ENCODE data around the gene CNEP1R1. TPM values are rescaled to one million over a fixed set of nuclear protein-coding genes. Genes with fewer than 3 reads are reported as not detected.
A peak's percentile ranks its signal among the peaks of the same experiment; 100 is the strongest.

CNEP1R1 gene
- total RNA-seq, 1 experiment from 2014 or later = 22.5 TPM

DNA sequence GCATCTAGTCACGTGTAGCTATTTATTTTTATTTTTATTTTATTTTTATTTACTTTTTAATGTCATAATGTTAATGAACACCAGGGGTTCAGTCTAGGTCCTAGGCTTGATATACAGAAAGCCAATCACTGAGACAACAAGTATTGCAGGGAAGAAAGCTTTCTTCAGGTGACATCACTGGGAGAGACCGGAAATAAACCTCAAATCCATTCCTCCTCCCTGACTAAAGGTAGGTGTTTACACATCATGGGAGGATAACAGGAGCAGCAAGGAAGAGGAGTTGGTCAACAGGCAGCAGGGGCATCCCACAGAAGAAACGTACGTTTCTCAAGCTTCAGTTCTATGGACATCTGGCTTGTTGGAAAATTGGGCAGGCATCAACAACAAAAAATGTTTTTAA, 31.2 kb downstream of the CNEP1R1 start:
- DNase-seq (ENCODE audit: low spot score) = no peak
- in situ Hi-C loops (cut with HindIII; ENCODE audit: low sequenced_read_pairs) = no loop called here

DNA sequence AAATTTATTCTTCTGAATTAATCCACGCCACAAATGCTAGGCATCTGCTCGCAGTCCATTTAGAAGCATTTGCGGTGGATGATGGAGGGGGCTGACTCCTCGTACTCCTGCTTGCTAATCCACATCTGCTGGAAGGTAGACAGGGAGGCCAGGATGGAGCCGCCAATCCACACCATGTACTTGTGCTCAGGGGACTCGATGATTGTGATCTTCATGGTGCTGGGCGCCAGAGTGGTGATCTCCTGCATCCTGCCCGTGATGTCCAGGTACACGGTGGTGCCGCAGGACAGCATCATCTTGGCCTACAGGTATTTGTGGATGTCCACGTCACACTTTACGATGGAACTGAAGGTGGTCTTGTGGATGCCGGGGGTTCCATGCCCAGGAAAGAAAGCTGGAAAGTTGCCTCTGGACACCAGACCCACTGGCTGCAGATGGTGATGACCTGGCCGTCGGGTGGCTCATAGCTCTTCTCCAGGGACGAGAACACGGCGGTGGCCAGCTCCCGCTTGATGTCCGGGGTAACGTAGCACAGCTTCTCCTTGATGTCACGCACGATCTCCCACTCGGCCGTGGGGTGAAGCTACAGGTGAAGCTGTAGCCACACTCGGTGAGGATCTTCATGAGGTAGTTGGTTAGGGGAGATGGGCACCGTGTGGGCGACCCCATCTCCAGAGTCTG, 33.2 kb downstream of the CNEP1R1 start:
- no peak for DNase-seq (ENCODE audit: low spot score)
- in situ Hi-C loops (cut with HindIII; ENCODE audit: low sequenced_read_pairs) = no loop called here

DNA sequence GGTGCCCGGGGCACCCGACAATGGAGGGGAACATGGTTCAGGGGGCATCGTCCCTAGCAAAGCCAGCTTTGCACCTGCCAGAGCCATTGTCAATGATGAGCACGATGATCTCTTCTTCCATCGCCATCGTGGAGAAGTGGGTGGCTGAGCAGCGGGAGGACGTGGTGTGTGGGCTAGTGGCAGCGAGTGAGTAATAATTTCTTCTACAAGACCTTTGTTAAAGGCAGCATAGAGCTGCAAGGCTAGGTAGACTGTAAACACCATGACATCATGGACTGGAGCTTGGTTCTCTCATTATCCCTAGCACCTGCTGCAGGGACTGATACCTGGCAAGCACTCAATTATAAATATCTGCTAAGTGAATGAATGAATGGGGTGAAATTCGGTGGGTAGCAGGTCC, 34.1 kb downstream of the CNEP1R1 start:
- in situ Hi-C loops (cut with HindIII; ENCODE audit: low sequenced_read_pairs) = no loop called here
- DNase-seq (ENCODE audit: low spot score) = no peak

GRCh38 chr16:50059669-50060068, 34.6 kb downstream of the CNEP1R1 start:
- in situ Hi-C loops (cut with HindIII; ENCODE audit: low sequenced_read_pairs) = no loop called here
- DNase-seq (ENCODE audit: low spot score) = no peak

GRCh38 chr16:50061326-50061725, 36.3 kb downstream of the CNEP1R1 start:
- DNase-seq (ENCODE audit: low spot score) = no peak
- in situ Hi-C loops (cut with HindIII; ENCODE audit: low sequenced_read_pairs) = no loop called here

GRCh38 chr16:50065241-50065623, 40.2 kb downstream of the CNEP1R1 start:
- in situ Hi-C loops (cut with HindIII; ENCODE audit: low sequenced_read_pairs) = no loop called here

GRCh38 chr16:50065624-50066481, 40.8 kb downstream of the CNEP1R1 start, which contains the start of gene HEATR3:
Gene HEATR3 (plus strand): TSS chr16:50065970. CDS start chr16:50066132, 162 bp downstream.
- in situ Hi-C loops (cut with HindIII; ENCODE audit: low sequenced_read_pairs) = no loop called here
- peak; percentile 91 for DNase-seq (ENCODE audit: low spot score)

More at GRCh38 chr16:50065241-50065623, 40.2 kb downstream of the CNEP1R1 start:
- no peak for DNase-seq (ENCODE audit: low spot score)

- DNase-seq (ENCODE audit: low spot score) = no peak
- in situ Hi-C loops (cut with HindIII; ENCODE audit: low sequenced_read_pairs) = no loop called here
Measured at GRCh38 chr16:50066482-50067289, 41.7 kb downstream of the CNEP1R1 start.

DNA sequence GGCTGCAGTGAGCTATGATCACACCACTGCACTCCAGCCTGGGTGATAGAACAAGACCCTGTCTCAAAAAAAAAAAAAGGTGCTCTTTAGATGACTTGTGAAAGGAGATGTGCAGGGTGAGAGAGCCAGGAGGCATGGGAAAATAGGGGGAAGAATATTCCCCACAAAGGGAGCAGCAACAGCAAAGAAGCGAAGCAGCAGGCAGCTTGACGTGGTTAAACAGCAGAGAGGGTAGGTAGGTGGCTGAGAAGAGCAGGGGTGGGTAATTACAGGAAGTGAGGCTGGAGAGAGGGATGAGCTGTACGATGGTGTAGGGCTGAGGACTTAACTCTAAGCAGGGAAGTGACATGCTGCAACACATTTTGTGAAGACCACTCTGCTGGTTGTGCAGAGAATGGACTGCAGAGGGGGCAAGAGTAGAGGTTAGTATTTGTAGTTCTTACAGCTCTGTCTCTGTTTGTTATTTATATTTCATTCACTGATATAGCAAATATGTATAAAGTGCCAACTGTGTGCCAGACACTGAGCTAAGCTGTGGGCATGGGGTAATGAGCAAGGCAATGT, 42.3 kb downstream of the CNEP1R1 start:
- in situ Hi-C loops (cut with HindIII; ENCODE audit: low sequenced_read_pairs) = no loop called here
- DNase-seq (ENCODE audit: low spot score) = peak; percentile 52

GRCh38 chr16:50068550-50068949, 43.5 kb downstream of the CNEP1R1 start:
- in situ Hi-C loops (cut with HindIII; ENCODE audit: low sequenced_read_pairs) = no loop called here
- DNase-seq (ENCODE audit: low spot score) = no peak

- no peak for DNase-seq (ENCODE audit: low spot score)
- in situ Hi-C loops (cut with HindIII; ENCODE audit: low sequenced_read_pairs) = no loop called here
Measured at GRCh38 chr16:50069060-50069459, 44.0 kb downstream of the CNEP1R1 start.

GRCh38 chr16:50071075-50071671, 46.1 kb downstream of the CNEP1R1 start:
- peak; percentile 7 for DNase-seq (ENCODE audit: low spot score)
- in situ Hi-C loops (cut with HindIII; ENCODE audit: low sequenced_read_pairs) = no loop called here

DNA sequence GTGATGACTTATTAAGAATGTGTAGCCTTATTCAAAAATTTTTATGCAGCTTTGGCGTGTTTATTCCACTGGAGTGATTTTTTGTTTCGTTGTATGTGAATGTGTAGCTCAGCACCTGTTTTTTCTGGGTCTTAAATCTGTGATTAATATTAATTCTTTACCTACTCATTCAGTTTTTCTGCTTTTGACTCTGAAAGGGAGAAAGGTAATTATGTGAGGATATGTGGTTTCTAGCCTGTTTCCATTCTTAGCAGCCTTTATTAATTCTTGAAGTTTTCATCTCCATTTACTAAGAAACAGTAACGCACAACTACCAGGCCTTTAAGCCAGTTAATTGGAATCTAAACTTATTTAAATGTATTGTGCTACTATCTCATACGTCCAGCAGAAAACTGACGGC, 47.7 kb downstream of the CNEP1R1 start:
- no peak for DNase-seq (ENCODE audit: low spot score)
- in situ Hi-C loops (cut with HindIII; ENCODE audit: low sequenced_read_pairs) = no loop called here

- in situ Hi-C loops (cut with HindIII; ENCODE audit: low sequenced_read_pairs) = no loop called here
- DNase-seq (ENCODE audit: low spot score) = no peak
Measured at GRCh38 chr16:50079397-50080140, 54.5 kb downstream of the CNEP1R1 start.

DNA sequence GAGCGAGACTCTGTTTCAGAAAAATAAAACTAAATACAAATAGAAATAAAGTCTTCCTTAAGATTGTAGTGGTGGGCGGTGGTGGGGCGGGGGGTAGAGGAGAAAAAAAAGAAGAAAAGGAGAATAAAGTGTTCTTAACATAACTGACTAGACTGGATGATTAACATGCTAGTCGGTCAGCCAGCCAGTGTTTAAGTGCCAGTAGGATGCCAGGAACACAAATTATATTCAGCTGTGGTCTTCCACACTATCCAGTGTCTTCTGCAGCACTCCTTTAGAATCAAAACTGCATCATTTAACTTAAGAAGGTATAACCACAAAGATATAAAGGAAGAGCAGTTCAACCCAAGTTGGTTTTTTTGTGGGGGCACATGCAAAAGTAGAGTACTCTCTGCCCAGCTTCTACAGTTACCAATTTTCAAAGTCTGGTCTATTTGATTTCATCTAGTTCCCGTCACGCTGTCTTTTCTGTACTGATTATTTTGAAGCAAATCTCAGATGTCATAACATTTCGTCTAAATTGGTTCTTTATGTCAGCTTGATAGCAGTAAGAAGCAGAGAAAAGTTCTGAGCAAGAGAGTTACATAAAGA, 56.5 kb downstream of the CNEP1R1 start:
- in situ Hi-C loops (cut with HindIII; ENCODE audit: low sequenced_read_pairs) = no loop called here
- no peak for DNase-seq (ENCODE audit: low spot score)

- DNase-seq (ENCODE audit: low spot score) = no peak
- in situ Hi-C loops (cut with HindIII; ENCODE audit: low sequenced_read_pairs) = no loop called here
Measured at GRCh38 chr16:50083996-50084395, 59.0 kb downstream of the CNEP1R1 start.

DNA sequence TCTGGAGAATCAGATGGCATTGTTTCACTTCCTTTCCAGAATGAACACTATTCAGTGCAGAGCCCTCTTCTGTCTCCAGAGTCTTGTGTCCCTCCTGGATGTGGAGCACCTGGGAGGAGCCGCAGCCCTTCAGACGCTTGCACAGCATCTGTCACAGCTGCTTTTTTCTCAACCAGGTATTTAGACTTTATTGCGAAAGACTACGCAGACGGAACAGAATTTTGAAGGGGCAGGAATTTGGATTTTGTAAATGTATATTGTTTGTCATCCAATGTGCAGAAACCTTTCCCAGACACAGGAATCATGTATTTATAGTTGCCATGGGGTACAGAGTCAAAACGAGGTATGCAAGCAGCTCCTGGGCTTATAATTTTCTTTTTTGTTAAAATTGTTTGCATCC, 61.2 kb downstream of the CNEP1R1 start:
- in situ Hi-C loops (cut with HindIII; ENCODE audit: low sequenced_read_pairs) = no loop called here
- DNase-seq (ENCODE audit: low spot score) = no peak
